Measurements from ENCODE around the gene CRELD2.

DNA sequence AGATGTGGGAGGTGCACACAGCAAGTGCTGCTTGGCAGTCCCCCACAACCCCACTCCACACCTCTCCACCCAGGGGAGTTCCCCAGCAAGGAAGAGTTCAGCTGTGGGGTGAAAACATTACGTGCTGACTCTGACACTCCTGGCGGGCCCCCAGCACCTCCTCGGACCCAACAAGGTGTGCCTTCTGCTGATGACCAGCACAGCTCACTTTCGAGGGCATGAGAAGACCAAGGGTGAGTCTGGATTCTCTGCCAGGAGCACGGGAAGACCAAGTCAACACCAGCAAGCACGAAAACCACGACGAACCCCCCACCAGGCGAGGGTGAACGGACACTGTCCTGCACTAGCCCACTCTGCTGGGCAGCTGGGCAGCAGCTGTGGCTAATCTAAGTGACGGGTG, 1.6 kb upstream of the CRELD2 start:
- TF ChIP-seq, protein P1, sequence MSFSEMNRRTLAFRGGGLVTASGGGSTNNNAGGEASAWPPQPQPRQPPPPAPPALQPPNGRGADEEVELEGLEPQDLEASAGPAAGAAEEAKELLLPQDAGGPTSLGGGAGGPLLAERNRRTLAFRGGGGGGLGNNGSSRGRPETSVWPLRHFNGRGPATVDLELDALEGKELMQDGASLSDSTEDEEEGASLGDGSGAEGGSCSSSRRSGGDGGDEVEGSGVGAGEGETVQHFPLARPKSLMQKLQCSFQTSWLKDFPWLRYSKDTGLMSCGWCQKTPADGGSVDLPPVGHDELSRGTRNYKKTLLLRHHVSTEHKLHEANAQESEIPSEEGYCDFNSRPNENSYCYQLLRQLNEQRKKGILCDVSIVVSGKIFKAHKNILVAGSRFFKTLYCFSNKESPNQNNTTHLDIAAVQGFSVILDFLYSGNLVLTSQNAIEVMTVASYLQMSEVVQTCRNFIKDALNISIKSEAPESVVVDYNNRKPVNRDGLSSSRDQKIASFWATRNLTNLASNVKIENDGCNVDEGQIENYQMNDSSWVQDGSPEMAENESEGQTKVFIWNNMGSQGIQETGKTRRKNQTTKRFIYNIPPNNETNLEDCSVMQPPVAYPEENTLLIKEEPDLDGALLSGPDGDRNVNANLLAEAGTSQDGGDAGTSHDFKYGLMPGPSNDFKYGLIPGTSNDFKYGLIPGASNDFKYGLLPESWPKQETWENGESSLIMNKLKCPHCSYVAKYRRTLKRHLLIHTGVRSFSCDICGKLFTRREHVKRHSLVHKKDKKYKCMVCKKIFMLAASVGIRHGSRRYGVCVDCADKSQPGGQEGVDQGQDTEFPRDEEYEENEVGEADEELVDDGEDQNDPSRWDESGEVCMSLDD (tag by site-specific recombination; IDR thresholded peaks at IDR 0.05), result no peak; the same call in 1 of the 2 replicates
- TF ChIP-seq ZNF514 (tag by site-specific recombination; IDR thresholded peaks at IDR 0.05), result no peak
- no peak for TF ChIP-seq ZNF426 (tag by site-specific recombination; IDR thresholded peaks at IDR 0.05)
- TF ChIP-seq ZNF792 (tag by site-specific recombination; IDR thresholded peaks at IDR 0.05), result no peak
- no peak for TF ChIP-seq EGR2 (tag by site-specific recombination; IDR thresholded peaks at IDR 0.05; ENCODE audit: low read depth)
- TF ChIP-seq, protein P2, sequence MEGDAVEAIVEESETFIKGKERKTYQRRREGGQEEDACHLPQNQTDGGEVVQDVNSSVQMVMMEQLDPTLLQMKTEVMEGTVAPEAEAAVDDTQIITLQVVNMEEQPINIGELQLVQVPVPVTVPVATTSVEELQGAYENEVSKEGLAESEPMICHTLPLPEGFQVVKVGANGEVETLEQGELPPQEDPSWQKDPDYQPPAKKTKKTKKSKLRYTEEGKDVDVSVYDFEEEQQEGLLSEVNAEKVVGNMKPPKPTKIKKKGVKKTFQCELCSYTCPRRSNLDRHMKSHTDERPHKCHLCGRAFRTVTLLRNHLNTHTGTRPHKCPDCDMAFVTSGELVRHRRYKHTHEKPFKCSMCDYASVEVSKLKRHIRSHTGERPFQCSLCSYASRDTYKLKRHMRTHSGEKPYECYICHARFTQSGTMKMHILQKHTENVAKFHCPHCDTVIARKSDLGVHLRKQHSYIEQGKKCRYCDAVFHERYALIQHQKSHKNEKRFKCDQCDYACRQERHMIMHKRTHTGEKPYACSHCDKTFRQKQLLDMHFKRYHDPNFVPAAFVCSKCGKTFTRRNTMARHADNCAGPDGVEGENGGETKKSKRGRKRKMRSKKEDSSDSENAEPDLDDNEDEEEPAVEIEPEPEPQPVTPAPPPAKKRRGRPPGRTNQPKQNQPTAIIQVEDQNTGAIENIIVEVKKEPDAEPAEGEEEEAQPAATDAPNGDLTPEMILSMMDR (tag by site-specific recombination; IDR thresholded peaks at IDR 0.05), result no peak
- TF ChIP-seq, protein P3, sequence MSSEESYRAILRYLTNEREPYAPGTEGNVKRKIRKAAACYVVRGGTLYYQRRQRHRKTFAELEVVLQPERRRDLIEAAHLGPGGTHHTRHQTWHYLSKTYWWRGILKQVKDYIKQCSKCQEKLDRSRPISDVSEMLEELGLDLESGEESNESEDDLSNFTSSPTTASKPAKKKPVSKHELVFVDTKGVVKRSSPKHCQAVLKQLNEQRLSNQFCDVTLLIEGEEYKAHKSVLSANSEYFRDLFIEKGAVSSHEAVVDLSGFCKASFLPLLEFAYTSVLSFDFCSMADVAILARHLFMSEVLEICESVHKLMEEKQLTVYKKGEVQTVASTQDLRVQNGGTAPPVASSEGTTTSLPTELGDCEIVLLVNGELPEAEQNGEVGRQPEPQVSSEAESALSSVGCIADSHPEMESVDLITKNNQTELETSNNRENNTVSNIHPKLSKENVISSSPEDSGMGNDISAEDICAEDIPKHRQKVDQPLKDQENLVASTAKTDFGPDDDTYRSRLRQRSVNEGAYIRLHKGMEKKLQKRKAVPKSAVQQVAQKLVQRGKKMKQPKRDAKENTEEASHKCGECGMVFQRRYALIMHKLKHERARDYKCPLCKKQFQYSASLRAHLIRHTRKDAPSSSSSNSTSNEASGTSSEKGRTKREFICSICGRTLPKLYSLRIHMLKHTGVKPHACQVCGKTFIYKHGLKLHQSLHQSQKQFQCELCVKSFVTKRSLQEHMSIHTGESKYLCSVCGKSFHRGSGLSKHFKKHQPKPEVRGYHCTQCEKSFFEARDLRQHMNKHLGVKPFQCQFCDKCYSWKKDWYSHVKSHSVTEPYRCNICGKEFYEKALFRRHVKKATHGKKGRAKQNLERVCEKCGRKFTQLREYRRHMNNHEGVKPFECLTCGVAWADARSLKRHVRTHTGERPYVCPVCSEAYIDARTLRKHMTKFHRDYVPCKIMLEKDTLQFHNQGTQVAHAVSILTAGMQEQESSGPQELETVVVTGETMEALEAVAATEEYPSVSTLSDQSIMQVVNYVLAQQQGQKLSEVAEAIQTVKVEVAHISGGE (tag by site-specific recombination; conservative IDR thresholded peaks at IDR 0.05; ENCODE audit: low read depth), result no peak
- TF ChIP-seq ZNF302 (tag by site-specific recombination; IDR thresholded peaks at IDR 0.05; ENCODE audit: low read depth), result no peak
- no peak for TF ChIP-seq GLI2 (tag by site-specific recombination; IDR thresholded peaks at IDR 0.05; ENCODE audit: borderline replicate concordance, low read depth)
- no peak for TF ChIP-seq ZNF121 (tag by site-specific recombination; IDR thresholded peaks at IDR 0.05)

Measured in HEK293 (cell line).